Measurements from ENCODE around the gene LAMTOR2. TPM values are rescaled to one million over a fixed set of nuclear protein-coding genes. Genes with fewer than 3 reads are reported as not detected.

LAMTOR2 gene
- total and polyA plus RNA-seq, 12 donors: 49.4 to 105 (median 61.1) TPM

- Histone ChIP-seq H3K9me3 (no peaks in the 10 kb centered on the region), H3K27me3 (peaks cover 0 to 21% (median 0%) of the 10 kb centered on the region in 7 donors), H3K4me1 (peaks cover 12 to 47% (median 23%) of the 10 kb centered on the region in 9 donors), H3K4me3 (no peak overlapping the region), H3K27ac (no peak overlapping the region), H3K36me3 (no peaks in the 10 kb centered on the region)
- WGBS, 2 donors: 78 to 79% methylated on average over 5 of the region's 5 CpGs
- ATAC-seq (no peak), DNase-seq (no peak)
- no peak for TF ChIP-seq CTCF (IDR thresholded peaks at IDR 0.05)
- intact Hi-C loops (cut with DNase I): no loop called here
These were observed 25.2 kb downstream of the LAMTOR2 start for GRCh38 chr1:156079762-156080161.

DNA sequence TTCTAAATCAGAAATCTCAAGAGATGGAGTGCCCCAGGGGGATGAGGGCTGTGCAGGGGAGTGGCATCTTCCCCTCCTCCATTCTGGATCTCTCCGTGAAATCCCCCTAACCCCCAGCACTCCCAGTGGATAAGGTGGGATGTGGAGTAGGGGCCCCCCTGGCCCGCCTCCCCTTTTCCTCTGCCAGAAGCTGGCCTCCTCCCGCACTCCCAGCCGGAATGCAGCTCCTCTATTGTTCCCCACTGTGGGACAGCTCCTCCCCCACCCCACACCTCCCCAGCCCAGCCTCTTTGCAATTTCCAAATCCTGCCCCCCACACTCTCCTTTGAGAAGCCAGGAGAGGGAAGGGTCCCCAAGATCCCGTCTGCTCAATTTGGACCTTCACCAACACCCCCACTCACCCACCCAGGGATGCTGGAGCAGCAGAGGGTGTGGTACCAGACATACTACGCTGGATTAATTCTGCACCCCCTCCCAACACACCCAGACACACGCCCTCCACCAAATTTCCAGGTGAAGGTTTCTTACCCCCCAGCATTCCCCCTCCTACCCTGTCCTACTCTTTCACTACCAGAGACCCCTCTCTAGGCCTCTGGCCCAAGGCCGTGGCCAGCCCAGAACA is 25.8 kb downstream of the LAMTOR2 start:
- DNase-seq (no peak), ATAC-seq (no peak)
- Histone ChIP-seq H3K4me1 (peaks cover 12 to 44% (median 23%) of the 10 kb centered on the region in 9 donors), H3K27ac (no peak overlapping the region), H3K4me3 (no peak overlapping the region), H3K36me3 (no peaks in the 10 kb centered on the region), H3K9me3 (no peaks in the 10 kb centered on the region), H3K27me3 (peaks cover 0 to 27% (median 0%) of the 10 kb centered on the region in 7 donors)
- no peak for TF ChIP-seq CTCF (IDR thresholded peaks at IDR 0.05)
- WGBS, 2 donors: 64% methylated on average over 8 of the region's 8 CpGs
- intact Hi-C loops (cut with DNase I): no loop called here

DNA sequence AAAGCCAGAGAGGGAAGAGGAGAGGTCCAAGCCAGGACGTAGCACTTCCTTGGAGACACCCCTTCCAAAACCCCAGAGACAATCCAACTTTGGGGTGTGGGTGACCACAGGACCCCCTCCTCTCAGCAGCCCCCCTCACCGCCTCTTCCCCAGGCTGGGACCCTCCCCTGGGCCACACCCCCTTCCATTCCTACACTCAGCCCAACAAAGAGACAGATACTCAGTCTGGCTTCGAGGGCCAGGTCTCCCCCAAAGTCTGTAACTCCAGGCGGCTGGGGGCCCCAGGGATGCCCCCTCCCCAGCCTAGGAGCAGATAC is 26.2 kb downstream of the LAMTOR2 start:
- Histone ChIP-seq H3K9me3 (no peaks in the 10 kb centered on the region), H3K27me3 (peaks cover 0 to 31% (median 0%) of the 10 kb centered on the region in 7 donors), H3K4me1 (peaks cover 7 to 39% (median 23%) of the 10 kb centered on the region in 9 donors), H3K36me3 (no peaks in the 10 kb centered on the region), H3K27ac (no peak overlapping the region), H3K4me3 (peak overlapping the region in 1 of 10 donors; percentile 83)
- intact Hi-C loops (cut with DNase I): no loop called here
- ATAC-seq: no peak
- TF ChIP-seq CTCF (IDR thresholded peaks at IDR 0.05): no peak
- DNase-seq: no peak
- WGBS, 2 donors: 62 to 69% methylated on average over 4 of the region's 4 CpGs

GRCh38 chr1:156081180-156081916 is 26.8 kb downstream of the LAMTOR2 start:
- intact Hi-C loops (cut with DNase I): no loop called here
- peak overlapping the region in 9 of 10 donors; percentile 67 to 90 (median 83) for H3K4me3 ChIP-seq
- DNase-seq (no peak), ATAC-seq (no peak)
- H3K27me3 ChIP-seq: peaks cover 0 to 31% (median 0%) of the 10 kb centered on the region in 7 donors
- no peak for TF ChIP-seq CTCF (IDR thresholded peaks at IDR 0.05)
- H3K9me3 ChIP-seq: no peaks in the 10 kb centered on the region
- peaks cover 4 to 36% (median 21%) of the 10 kb centered on the region in 9 donors for H3K4me1 ChIP-seq
- no peak overlapping the region for H3K27ac ChIP-seq
- 6 to 9% methylated on average over 39 to 60 of the region's 61 CpGs for WGBS, 2 donors
- no peaks in the 10 kb centered on the region for H3K36me3 ChIP-seq

All from heart right ventricle (tissue), 16 donors.